GM21786 (cell line): ENCODE results near the gene GNG12.
A peak's percentile ranks its signal among the peaks of the same experiment; 100 is the strongest.

ENCODE experiments used
- ATAC-seq: cut with Tn5 transposase; IDR thresholded peaks from one replicate; pipeline ENCODE4 v1.9.1; 2021; ENCODE audit not compliant: unreplicated experiment

GNG12 gene

GRCh38 chr1:67755160-67755559 lies 78.1 kb downstream of the GNG12 start:
- ATAC-seq, result peak; percentile 17

GRCh38 chr1:67754526-67754920 lies 78.7 kb downstream of the GNG12 start:
- ATAC-seq, result no peak

- ATAC-seq, result no peak
Observed at GRCh38 chr1:67753776-67754525, 79.3 kb downstream of the GNG12 start.

GRCh38 chr1:67752306-67752705 lies 81.0 kb downstream of the GNG12 start:
- no peak for ATAC-seq

- ATAC-seq, result no peak
Observed at GRCh38 chr1:67750691-67751054, 82.6 kb downstream of the GNG12 start.

GRCh38 chr1:67749844-67750690 lies 83.2 kb downstream of the GNG12 start:
- ATAC-seq, result peak; percentile 34

GRCh38 chr1:67749263-67749843 lies 83.9 kb downstream of the GNG12 start:
- ATAC-seq, result no peak

- peak; percentile 86 for ATAC-seq
Observed at GRCh38 chr1:67748630-67749029, 84.6 kb downstream of the GNG12 start.

GRCh38 chr1:67747671-67748546 lies 85.4 kb downstream of the GNG12 start:
- ATAC-seq, result no peak

- ATAC-seq, result no peak
Observed at GRCh38 chr1:67745875-67746698, 87.2 kb downstream of the GNG12 start.

GRCh38 chr1:67743072-67743725 lies 90.1 kb downstream of the GNG12 start:
- ATAC-seq, result no peak

- no peak for ATAC-seq
Observed at GRCh38 chr1:67741736-67742135, 91.5 kb downstream of the GNG12 start.

- ATAC-seq, result no peak
Observed at GRCh38 chr1:67741121-67741520, 92.1 kb downstream of the GNG12 start.

GRCh38 chr1:67740543-67740942 lies 92.7 kb downstream of the GNG12 start:
- no peak for ATAC-seq

- no peak for ATAC-seq
Observed at GRCh38 chr1:67739361-67739760, 93.9 kb downstream of the GNG12 start.

- ATAC-seq, result no peak
Observed at GRCh38 chr1:67738401-67738800, 94.9 kb downstream of the GNG12 start.

- no peak for ATAC-seq
Observed at GRCh38 chr1:67737875-67738274, 95.4 kb downstream of the GNG12 start.

GRCh38 chr1:67736750-67737149 lies 96.5 kb downstream of the GNG12 start:
- no peak for ATAC-seq

GRCh38 chr1:67735806-67736627 lies 97.2 kb downstream of the GNG12 start:
- peak; percentile 88 for ATAC-seq
